HG02642 (cell line): ENCODE measurements around the gene CARD18.

Experiments
- ATAC-seq: cut with Tn5 transposase; IDR thresholded peaks from one replicate; pipeline ENCODE4 v1.9.1; 2021; ENCODE audit warnings: mild to moderate bottlenecking; ENCODE audit not compliant: unreplicated experiment, poor library complexity

CARD18 gene

DNA sequence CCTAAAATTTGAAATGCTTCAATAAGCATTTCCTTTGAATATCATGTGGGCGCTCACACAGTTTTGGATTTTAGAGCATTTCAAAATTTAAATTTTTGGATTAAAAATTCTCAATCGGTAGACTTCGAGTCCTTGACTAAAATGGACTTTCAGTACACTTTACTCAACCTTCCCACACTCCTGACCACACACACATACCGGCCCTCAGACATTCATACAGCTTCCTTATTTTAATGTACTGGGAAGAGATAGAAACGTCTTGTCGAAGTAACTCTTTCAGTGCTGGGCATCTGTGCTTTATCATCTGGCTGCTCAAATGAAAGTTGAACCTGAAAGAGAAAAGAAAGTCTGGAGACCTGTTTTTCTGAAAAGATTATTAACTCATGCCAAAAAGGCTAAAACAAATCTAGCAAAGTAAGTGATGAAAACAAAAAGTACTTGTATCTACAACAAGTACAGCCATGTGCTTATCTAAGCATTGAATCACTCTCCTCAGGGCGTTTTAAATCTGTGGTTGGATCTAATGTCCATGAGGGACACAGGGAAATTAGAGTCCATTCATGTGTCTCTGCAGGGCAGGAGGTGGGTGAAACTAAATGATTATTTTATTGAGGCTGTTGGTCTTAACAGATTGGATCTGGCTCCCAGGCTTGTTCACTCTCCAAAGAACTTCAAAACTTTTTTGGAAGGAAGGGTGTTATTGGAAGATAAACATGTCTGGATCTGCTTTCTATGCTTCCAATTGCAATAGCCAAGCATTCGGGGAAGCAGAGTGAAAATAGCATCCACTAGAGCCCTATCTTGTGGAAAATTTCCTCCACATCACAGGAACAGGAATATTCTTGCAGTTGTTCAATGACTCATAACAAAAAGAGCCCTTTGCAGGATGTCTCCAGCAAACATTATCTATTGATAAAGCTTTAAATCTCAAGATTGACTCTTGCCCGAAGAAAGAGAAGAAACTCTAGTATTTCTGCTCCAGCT is 47.0 kb downstream of the CARD18 start:
- ATAC-seq, result no peak
